HG02884 (cell line): ENCODE results near the gene SLFN12.
"Not testable (repeated sequence)": the region's sequence is repeated elsewhere in the genome, so short reads cannot be mapped to it uniquely, and the experiment has no call there.

Experiments
- ATAC-seq: cut with Tn5 transposase; IDR thresholded peaks from one replicate; pipeline ENCODE4 v1.9.1; 2021; ENCODE audit warnings: mild to moderate bottlenecking, moderate library complexity; ENCODE audit not compliant: unreplicated experiment

Gene SLFN12

GRCh38 chr17:35414707-35415106 lies 17.6 kb downstream of the SLFN12 start:
- not testable (repeated sequence) for ATAC-seq

DNA sequence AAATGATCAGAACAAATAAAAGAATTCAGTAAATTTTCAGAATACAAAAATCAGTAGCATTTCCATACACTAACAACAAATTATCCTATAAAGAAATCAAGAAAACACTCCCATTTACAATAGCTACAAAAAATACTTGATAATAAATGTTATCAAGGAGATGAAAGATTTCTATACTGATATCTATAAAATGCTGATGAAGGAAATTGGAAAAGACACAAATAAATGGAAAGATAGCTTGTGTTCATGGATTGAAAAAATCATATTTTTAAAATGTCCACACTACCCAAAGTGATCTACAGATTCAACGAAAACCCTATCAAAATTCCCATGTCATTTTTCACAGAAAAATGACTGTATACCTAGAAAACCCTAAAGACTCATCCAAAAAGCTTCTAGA lies 18.1 kb downstream of the SLFN12 start:
- ATAC-seq, result no peak

- ATAC-seq, result no peak
These were observed 24.8 kb downstream of the SLFN12 start for GRCh38 chr17:35407531-35407930.

DNA sequence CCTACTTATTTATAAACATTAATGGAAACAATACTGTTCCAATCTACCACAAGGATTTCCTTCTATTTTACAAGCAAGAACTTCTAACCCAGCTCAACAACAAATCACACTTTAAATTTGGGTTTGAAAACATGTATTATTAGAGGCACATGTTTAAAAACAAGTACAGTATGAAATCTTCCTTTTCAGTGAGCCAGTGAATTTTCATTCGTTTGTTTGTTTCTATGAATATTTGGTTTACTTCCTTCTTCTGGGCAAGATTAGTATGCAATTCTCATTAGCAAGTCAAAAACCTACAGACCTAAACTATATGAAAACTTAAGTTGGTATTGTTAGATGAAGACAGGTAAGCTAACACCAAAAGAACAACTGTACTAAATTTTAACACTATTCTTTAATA lies 25.7 kb downstream of the SLFN12 start:
- ATAC-seq, result no peak

- ATAC-seq, result no peak
These were observed 27.9 kb downstream of the SLFN12 start for GRCh38 chr17:35404360-35404759.

- ATAC-seq, result not testable (repeated sequence)
These were observed 38.5 kb downstream of the SLFN12 start for GRCh38 chr17:35393783-35394182.

DNA sequence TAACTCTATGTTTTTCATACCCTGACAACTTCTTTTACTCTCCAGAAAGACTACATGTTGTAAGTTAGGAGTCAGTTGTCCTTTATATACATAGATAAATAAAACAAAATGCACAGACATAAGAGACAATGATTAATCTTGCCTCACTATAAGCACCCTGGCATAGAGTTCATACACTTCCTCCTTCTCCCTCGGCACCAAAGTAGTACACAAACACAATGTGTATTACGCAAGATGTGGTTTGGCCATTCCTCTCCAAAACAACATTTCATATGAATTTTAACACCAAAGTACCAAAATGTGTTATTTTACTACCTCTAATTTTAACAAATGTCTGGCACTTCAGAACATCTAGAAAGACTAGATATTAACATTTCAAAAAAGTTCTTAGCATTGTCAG lies 41.6 kb downstream of the SLFN12 start:
- ATAC-seq, result no peak

DNA sequence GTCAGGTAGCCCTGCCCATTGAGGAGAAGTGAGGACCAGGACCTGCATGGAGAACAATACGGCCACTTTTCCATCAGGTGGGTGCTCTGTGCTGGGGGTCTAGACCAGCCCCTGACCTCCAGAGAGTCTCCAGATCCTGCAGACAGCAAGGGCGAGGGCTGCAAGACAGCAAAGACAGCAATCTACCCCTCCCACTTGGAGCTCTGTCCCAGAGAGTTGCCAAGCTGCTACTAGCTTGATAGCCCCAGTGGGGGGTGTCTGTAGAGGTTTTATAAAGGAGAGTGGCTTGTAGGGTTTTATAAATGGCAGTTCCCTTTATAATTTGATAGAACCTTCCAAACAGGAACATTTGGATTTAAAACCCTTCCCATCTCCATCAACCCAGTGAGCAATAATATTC lies 42.1 kb downstream of the SLFN12 start:
- ATAC-seq, result no peak

DNA sequence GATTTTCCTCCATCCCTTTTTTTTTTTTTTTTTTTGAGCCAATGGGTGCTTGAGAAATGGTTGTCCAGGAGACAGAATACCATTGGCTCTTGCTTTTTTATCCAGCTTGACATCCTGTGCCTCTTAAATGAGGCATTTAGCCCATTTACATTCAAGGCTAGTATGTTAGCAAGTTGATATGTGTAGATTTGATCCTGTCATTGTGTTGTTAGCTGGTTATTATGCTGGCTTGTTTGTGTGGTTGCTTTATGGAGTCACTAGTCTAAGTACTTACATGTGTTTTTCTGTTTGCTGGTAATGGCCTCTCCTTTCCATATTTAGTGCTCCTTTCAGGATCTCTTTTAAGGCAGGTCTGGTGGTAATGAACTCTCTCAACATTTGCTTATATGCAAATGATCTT lies 44.8 kb downstream of the SLFN12 start:
- ATAC-seq, result no peak

GRCh38 chr17:35377706-35378105 lies 54.6 kb downstream of the SLFN12 start:
- no peak for ATAC-seq

DNA sequence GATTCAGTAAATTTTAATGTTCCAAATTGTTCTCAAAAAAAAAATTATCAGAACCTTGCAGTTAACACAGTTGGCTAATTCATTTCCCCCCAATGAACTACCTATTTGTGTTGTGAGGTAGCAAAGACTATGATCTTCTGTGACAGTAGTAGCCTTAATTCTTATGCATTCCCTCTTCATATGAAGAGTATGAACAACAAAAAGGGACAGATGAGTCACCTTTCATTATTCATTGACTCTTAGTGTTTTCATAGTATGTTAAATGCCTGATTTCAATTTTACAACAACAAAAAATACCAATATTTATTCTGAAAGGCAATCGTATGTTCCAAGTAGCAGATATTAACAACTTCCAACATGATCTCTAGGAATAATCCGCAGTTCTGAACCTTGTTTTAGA lies 55.2 kb downstream of the SLFN12 start:
- ATAC-seq, result no peak

- no peak for ATAC-seq
These were observed 56.1 kb downstream of the SLFN12 start for GRCh38 chr17:35376245-35376644.

DNA sequence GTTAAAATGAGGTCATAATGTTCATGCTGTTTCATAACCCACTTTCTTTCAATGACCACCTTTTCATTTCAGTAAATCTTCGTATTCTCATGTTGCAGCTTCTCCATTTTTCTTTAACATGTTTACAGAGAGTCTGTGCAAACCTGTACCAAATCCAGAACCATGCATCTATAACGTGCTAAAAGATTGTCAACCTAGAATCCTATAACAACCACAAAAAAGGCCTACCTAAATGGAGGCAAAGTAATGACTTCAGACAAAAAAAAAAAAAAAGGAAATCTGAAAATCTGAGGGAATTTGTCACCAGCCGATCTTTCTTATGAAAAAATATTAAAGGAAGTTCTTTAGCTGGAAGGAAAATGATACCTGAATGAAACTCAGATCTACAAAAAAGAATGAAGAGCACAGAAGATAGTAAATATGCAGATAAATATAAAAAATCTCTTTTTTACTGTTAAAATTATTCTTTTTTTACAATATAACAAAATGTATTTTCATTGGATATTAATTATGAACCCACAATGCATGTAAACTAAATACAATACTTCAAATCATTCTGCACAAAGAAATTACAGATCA lies 57.4 kb downstream of the SLFN12 start:
- no peak for ATAC-seq

GRCh38 chr17:35373984-35374765 lies 58.1 kb downstream of the SLFN12 start:
- no peak for ATAC-seq

- peak; percentile 53 for ATAC-seq
These were observed 58.7 kb downstream of the SLFN12 start, which contains the start of gene SLFN11 for GRCh38 chr17:35373534-35373983. Gene SLFN11 (minus strand): TSS chr17:35373621. CDS start chr17:35363807, 9,814 bp downstream.

GRCh38 chr17:35372846-35373533 lies 59.3 kb downstream of the SLFN12 start:
- ATAC-seq, result peak; percentile 20

- no peak for ATAC-seq
These were observed 60.4 kb downstream of the SLFN12 start for GRCh38 chr17:35371934-35372333.

- ATAC-seq, result peak; percentile 94
These were observed 64.0 kb downstream of the SLFN12 start for GRCh38 chr17:35368081-35368830.

- no peak for ATAC-seq
These were observed 71.3 kb downstream of the SLFN12 start for GRCh38 chr17:35361027-35361426.
